ENCODE measurements around the gene ACSL4.

The ACSL4 gene

GRCh38 chrX:109732807-109733612 lies at the start of gene ACSL4:
ACSL4 (minus strand) TSS chrX:109733257; CDS start chrX:109683363, 49,894 bp downstream.
- DNase-seq (ENCODE audit: low read depth), result peak; percentile 91
- peak within 1 kb of the TSS; percentile 93 for H3K4me3 ChIP-seq (ENCODE audit: low read depth, low read length)
- TF ChIP-seq MAX (IDR thresholded peaks at IDR 0.05; ENCODE audit: low read depth, low read length) (peak; percentile 49; the same call in 1 of the 2 replicates), POLR2A (IDR thresholded peaks at IDR 0.05; ENCODE audit: extremely low read depth, insufficient read length) (peak; percentile 59), MYC (IDR thresholded peaks at IDR 0.05; ENCODE audit: low read depth, low read length) (peak; percentile 42), CTCF (IDR thresholded peaks at IDR 0.05; ENCODE audit: low read depth, low read length) (no peak)

GRCh38 chrX:109777749-109778148 lies 44.7 kb upstream of the ACSL4 start:
- no peak for TF ChIP-seq POLR2A (IDR thresholded peaks at IDR 0.05; ENCODE audit: extremely low read depth, insufficient read length)
- TF ChIP-seq MAX (IDR thresholded peaks at IDR 0.05; ENCODE audit: low read depth, low read length), result no peak
- TF ChIP-seq MYC (IDR thresholded peaks at IDR 0.05; ENCODE audit: low read depth, low read length), result no peak
- no peak for TF ChIP-seq CTCF (IDR thresholded peaks at IDR 0.05; ENCODE audit: low read depth, low read length)
- no peak for DNase-seq (ENCODE audit: low read depth)
- no peak overlapping the region for H3K4me3 ChIP-seq (ENCODE audit: low read depth, low read length)

GRCh38 chrX:109776986-109777385 lies 43.9 kb upstream of the ACSL4 start:
- no peak overlapping the region for H3K4me3 ChIP-seq (ENCODE audit: low read depth, low read length)
- no peak for DNase-seq (ENCODE audit: low read depth)
- no peak for TF ChIP-seq MAX (IDR thresholded peaks at IDR 0.05; ENCODE audit: low read depth, low read length)
- no peak for TF ChIP-seq CTCF (IDR thresholded peaks at IDR 0.05; ENCODE audit: low read depth, low read length)
- no peak for TF ChIP-seq MYC (IDR thresholded peaks at IDR 0.05; ENCODE audit: low read depth, low read length)
- TF ChIP-seq POLR2A (IDR thresholded peaks at IDR 0.05; ENCODE audit: extremely low read depth, insufficient read length), result no peak

GRCh38 chrX:109776432-109776831 lies 43.4 kb upstream of the ACSL4 start:
- no peak overlapping the region for H3K4me3 ChIP-seq (ENCODE audit: low read depth, low read length)
- TF ChIP-seq MAX (IDR thresholded peaks at IDR 0.05; ENCODE audit: low read depth, low read length) (no peak), CTCF (IDR thresholded peaks at IDR 0.05; ENCODE audit: low read depth, low read length) (no peak), MYC (IDR thresholded peaks at IDR 0.05; ENCODE audit: low read depth, low read length) (no peak), POLR2A (IDR thresholded peaks at IDR 0.05; ENCODE audit: extremely low read depth, insufficient read length) (no peak)
- no peak for DNase-seq (ENCODE audit: low read depth)

- TF ChIP-seq MAX (IDR thresholded peaks at IDR 0.05; ENCODE audit: low read depth, low read length), result no peak
- TF ChIP-seq MYC (IDR thresholded peaks at IDR 0.05; ENCODE audit: low read depth, low read length), result no peak
- TF ChIP-seq CTCF (IDR thresholded peaks at IDR 0.05; ENCODE audit: low read depth, low read length), result no peak
- no peak for TF ChIP-seq POLR2A (IDR thresholded peaks at IDR 0.05; ENCODE audit: extremely low read depth, insufficient read length)
- DNase-seq (ENCODE audit: low read depth), result no peak
- no peak overlapping the region for H3K4me3 ChIP-seq (ENCODE audit: low read depth, low read length)
Measured at GRCh38 chrX:109775386-109775785, 42.3 kb upstream of the ACSL4 start.

All from NB4 (cell line).